ENCODE measurements around the gene SUFU.

SUFU gene

DNA sequence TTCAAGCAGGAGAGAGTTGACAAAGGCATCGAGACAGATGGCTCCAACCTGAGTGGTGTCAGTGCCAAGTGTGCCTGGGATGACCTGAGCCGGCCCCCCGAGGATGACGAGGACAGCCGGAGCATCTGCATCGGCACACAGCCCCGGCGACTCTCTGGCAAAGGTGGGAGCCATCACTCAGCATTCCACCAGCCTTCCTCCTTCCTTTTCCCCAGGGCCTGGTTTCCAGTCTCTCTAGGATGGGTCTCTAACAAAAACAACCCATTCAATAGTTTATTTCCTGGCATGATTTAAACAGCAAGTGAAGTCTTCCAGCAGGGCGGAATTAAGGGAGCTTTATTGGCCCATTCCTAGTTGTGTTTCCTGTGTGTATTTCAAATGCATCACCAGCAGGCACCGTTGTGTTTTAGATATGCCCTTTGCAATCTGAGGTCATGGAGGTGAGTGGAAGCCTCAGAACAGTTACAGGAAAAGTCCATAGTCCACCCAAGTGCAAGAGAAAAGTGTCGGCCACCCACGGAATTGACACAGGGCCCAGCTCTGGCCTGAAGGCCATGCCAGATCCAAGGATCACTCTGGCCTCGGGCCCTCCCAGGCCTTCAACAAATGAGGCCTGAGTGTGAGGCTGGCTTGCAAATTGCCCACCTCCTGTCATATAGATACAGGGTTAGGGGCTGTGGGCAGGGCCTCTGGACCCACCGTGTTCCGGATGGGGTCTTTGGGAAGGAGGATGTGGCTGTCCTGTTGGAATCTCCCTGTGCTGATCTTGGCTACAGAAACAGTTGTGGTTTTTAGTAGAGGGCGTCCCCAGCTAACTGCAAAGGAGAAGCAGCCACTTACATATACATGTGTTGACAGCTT is 93.6 kb downstream of the SUFU start:
- no peak for DNase-seq (ENCODE audit: low read depth in 2 of 2)

DNA sequence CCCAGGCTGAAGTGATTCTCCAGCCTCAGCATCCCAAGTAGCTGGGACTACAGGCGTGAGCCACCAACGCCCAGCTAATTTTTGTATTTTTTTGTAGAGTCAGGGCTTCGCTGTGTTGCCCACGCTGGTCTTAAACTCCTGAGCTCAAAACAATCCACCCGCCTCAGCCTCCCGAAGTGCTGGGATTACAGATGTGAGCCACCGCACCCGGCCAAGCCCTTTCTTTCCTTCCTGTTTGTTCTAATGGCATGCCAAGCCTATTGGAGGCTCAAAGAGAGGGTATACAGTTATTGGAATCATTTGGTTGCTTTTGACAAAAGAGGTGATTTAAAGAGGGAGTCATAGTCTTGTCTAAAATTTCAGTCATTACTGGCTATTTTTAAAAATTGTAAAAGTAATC is 94.5 kb downstream of the SUFU start:
- DNase-seq (ENCODE audit: low read depth in 2 of 2) = no peak

DNA sequence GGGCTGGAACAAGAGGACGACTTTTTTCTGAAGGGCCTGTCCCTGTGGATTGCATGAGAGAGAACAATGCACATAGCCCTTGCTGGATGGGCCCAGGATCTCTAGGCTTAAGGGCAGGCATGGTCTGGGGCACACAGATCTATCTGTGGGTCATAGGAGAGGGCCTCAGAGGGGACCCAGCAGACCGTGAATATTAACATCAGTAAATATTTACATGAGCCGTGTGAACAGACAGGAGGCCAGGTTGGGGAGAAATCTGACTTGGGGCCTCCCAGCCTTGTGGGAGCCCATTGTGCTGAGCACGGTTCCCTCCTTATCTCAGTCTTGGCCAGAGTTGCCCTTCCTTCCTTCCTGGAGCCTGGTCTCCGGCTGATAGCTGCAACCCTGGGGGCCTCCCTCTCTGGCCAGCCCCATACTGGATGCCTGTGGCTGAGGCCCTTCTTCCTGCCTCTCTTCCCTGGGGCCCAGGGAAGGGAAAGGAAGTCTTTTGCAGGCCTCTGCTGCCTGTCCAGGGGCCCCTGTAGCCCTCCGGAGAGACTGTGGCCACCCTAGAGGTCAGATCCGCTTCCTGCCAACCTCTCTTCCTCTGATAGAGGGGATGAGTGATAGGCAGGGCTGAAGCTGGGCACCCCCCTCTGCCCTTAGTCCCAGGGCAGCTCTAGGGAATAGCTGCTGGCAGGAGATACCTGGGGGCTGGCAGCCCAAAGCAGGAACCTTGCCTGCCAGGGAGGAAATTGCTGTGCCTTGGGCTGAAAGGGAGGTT is 96.0 kb downstream of the SUFU start:
- DNase-seq (ENCODE audit: low read depth in 2 of 2) = no peak

DNA sequence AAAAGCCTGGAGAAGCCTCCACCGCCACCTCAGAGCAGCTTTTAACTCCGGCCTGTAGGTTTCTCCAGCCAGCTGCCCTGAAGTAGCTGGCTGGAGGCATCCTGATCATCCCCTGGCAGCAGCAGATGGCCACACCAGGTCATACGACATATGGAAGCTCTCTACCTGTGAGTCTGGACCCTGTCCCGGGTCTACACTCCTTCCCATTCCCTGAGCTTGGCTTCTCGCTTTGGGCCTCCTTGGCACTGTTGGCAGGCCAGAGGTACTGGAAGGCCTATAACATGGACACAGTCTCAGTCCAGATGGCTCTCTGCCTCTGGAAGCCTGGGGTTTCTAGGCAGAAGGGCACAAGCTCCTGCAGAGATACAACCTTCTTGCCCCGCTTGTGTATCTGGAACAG is 97.0 kb downstream of the SUFU start:
- DNase-seq (ENCODE audit: low read depth in 2 of 2) = no peak

DNA sequence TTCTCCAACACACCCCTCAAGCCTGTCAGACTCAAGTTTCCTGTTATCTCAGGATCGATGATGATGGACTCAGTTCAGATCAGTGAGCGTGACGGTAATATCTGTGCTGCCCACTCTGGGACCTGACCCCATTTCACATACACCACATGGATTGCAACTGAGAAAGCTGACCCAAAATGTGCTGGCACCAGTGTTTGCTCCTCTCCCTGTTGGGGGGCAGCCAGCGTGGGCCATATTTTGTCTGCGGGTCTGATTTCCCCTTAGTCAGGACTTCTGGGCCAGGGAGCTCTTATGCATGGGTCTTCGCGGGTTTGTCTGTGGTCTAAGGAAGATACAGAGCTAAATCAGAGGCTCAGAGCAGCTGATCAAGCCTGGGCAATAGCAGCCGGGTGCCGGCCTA is 97.9 kb downstream of the SUFU start:
- no peak for DNase-seq (ENCODE audit: low read depth in 2 of 2)

DNA sequence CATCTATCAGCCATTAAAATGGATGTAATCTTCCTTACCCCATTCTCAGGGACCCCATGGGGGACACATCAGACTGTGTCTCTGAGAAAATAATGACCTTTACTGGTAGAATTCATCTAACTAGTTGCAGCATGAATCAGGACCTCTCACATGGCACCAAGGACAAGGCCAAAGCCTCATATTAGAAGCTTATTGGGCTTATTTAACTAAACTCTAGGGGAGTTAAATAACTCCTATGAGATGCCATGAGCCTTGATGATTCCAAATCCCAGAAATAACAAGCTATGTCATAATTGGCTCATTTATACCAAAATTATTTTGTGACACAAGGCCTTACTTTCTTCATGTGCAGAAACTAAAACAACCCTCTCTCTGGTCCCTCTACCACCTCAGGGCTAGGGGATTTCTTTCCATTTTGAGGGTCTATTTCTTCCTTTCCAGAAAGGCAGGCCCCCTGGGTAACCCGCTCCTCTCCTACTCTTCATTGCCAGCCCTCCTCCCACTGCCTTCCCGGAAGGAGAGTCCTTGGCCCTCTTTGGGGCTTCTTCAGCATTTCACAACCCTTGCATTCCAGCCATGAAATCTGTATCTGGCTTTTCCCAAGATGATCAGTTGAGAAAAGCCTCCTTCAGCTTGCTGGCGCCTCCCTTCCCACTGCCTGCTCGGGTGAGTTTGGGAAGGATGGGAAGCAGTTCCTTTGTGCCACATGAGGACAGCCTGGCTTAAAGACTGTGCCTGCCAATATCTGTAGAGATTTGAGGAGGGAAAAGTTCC is 98.7 kb downstream of the SUFU start:
- DNase-seq (ENCODE audit: low read depth in 2 of 2) = no peak

DNA sequence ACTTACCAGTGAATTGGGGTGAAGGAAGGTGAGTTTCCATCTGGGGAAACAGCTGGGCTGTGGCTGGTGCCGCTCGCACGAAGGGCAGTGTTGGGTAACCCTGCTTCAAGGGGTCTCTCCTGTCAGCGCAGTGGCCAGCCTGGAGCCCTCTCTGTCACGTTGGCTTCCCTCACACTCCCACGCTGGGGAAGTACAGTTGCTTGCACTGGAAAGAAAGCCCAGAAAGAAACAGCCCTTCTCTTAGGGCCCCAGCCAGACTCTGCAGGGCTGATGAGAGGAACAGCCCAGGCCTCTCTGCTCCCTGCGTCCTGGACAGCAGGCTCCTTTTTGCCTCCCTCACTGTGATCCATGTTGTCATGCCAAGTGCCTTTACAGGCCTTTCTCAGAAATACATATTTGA is 100.2 kb downstream of the SUFU start:
- DNase-seq (ENCODE audit: low read depth in 2 of 2) = no peak

DNA sequence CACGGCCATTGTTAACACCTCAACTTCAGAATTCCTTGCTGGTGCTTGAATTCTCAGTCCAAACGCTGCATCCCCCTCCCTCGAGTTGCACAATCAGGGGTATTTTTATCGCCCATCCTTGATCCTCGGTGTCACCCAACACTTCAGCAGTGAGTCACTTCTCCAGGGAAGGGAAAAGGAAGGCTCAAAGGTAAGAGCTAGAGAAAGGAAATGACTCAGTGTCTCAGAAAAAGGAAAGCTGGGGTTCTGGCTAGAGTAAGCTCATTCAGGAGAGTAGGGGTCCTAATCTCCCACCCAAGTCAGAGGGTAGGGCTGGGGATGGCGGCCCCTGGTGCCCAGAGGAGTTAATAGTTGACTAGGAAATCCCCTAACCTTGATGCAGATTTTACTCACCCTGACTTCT is 100.7 kb downstream of the SUFU start:
- peak; percentile 73 to 74 for DNase-seq (ENCODE audit: low read depth in 2 of 2)

DNA sequence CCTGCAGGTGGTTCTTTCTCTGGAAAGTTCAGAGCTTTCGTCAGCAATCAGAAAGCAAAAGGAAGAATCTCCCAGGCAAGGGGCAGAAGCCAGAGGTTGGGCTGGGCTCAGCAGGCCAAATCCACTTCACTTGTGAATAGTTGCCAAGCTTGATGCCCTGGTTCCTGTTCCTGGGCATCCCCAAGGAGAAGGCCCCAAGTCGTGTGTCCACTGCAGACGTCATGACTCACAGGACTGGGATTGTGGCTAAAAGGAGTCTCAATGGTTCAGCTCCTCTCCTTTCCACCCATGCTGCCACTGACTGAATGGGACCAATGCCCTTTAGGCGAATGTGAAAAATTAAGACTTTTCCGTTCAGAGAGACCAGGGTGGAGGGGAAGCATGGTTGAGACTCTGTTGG is 101.9 kb downstream of the SUFU start:
- no peak for DNase-seq (ENCODE audit: low read depth in 2 of 2)

DNA sequence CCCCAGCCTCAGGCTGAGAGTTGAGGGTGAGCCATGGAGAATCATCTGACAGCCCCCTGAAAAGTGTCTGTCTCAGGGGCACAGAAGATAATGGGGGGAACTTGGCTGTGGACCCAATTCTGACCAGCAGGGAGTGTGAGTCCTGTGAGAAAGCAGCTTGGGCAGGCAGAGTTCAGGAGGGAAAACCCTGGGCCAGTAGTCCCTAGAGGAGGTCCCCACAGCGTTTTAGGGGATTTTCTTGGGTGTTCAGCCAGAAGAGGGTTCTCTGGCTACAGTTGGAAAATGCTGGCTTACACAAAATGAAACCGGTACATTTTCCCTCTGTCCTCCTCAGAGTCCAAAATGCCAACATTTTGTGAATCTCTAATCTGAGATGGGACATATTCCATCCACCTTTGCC is 104.7 kb downstream of the SUFU start:
- DNase-seq (ENCODE audit: low read depth in 2 of 2) = no peak

DNA sequence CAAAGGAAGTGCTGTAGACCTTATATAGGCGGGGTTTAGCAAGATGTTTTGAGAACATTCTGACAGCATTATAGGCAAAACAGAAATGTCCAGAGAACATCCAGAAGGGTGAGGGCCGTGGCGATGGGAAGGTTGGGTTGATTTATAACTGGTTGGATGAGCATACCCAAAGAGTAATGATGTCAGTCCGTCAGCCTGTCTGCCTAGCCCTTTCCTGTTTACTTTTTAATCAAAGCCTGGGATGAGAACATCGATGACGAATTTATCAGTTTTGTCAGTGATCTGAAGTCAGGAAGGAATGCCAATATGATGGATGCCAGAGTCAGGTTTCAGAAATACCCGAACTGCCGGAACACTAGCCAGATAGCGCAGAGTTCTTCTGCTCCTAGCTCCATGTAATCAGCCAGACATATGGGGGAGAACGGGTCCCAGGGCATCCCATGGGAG is 106.7 kb downstream of the SUFU start:
- no peak for DNase-seq (ENCODE audit: low read depth in 2 of 2)

DNA sequence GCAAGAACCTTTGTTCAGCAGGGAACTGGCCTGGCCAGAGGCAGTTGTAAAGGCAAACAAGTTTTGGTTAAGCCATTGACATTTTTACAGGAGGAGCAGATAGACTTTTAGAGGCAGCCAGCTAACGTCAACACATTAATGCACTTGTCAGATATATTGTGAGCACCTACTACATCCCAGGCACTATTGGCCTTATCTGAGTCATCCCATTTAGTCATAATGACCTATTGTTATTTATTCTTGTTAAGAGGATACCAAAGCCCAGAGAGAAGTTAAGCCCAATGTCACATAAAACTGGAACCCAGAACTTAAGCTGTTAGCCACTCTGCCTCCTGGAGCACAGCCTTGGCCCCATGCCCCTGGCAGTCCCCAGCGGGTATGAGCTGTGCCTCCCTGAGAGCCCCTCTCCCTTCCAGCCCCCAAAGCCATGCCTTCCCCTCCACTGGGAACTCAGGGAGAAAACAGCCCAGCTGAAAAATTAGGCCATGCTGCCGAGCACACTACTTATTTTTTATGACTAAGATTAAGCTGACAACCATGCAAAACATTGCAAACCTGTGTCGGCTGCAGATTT is 107.8 kb downstream of the SUFU start:
- DNase-seq (ENCODE audit: low read depth in 2 of 2) = no peak

DNA sequence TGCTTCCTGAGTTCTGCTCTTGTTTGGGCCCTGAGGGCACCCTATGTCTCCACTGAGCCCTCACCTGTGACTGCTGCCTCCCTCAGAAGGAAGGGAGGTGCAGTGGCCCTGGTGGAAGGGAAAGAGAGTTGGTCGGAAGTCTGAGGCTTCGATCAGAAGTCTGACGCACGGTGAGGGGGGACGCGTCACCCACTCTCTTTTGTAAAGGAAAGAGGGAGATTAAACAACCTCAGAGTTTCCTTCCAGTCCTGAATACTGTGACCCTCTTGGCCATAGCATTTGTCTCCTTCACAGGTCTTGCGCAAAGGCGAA is 109.1 kb downstream of the SUFU start:
- no peak for DNase-seq (ENCODE audit: low read depth in 2 of 2)

DNA sequence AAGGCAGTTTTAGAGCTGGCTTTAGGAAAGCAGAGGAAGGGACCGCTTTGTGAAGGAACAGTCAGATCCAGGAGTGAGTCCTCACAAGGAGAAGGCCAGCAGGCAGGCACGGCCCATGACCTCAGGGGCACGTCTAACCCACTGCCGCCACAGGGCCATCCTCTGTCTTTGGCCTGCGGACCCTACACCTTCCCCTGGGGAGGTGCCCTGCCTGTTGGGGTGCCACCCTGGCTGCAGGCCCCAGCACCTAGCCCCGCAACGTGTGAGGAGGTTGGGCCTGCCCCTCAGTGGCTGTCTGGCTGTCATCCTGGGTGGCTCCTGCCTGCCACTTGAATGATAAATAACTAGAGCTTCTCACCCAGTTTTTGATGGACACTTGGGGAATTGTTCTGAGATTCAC is 109.5 kb downstream of the SUFU start:
- DNase-seq (ENCODE audit: low read depth in 2 of 2) = no peak

DNA sequence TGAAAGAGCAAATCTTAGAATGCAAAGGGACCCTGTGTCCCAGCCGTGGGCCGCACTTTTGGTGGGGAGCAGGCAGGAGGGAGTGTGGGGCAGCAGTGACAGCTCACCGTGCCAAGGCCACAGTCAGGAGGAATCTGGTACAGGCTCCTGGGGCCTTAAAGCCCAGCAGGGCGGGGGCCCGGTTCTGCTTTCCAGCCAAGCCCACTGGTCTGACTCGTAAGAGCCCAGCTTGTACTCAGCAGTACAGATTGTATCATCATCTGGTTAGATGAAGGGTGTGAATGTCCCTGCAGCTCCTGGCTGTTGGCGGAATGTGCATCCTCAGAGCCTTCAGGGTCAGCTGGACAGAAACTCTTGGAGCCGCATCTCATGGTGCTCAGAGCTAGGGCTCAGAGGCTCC is 110.0 kb downstream of the SUFU start:
- DNase-seq (ENCODE audit: low read depth in 2 of 2) = no peak

DNA sequence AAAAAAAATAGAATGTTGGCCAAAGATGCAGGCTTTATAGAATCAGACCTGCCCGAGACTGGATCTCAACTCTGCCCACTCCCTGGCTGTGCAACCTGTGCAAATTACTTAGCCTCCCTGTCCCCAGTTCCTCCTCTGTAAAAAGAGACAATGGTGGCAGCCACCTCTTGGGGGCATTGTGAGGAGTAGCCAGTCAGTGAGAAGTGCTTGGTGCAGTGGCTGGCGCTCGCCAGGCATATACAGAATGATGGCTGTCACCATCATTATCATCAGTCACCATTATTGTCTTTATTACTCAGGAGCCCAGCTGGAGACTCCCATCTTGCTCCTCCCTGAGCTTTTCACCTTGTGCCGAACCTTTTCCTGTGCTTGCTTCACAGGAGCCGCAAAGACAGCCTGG is 111.1 kb downstream of the SUFU start:
- no peak for DNase-seq (ENCODE audit: low read depth in 2 of 2)

DNA sequence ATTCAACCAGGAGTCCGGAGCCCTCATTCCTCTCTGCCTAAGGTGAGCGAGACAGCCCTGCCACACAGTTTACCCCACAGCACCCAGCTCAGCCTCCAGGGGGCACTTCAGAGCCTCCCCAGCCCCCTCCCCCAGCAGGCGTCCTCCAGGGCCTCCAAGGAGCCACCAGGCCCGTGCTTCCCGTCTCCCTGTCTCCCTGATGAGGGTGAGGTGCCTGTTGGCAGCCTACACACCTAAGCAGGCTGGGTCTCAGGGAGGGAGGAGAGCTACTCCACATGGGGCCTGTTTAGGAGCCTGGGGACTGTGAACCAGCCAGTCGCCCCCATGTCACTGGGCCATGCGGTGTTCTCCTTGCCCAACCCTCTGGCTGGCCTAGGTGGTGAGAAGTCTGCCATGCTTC is 111.6 kb downstream of the SUFU start:
- DNase-seq (ENCODE audit: low read depth in 2 of 2) = no peak

DNA sequence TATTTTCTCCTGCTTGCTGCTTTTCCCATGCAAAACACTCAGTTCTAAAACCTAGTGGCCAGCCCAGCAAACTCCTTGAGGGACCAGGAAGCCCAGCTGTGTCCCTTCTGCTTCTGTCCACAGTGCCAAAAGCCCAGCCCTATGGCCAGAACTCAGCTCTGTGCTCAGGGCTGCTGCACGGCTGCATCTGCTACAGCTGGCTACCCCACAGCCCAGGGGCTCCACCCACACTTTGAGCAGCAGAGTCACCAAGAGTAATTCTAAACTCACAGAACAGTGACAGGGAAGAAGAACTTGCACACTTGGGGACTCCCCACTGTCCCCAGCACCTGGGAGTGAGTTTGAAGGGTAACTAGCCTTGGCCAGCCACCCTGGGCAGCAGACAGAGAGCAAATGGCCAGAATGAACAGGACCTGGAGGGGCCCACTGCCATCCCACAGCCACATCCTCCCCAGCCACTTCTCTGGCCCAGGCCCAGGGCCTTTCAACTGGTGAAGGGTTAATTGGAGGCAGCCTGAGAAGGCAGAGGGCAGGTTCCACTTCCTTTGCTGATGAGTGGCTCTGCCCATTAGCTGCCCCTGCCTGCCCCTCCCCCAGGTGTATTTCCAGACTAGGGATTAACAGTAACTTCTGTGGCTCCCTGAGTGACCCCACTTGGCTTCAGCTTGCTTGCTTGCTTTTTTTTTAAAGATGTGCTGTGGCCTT is 112.4 kb downstream of the SUFU start:
- DNase-seq (ENCODE audit: low read depth in 2 of 2) = no peak

DNA sequence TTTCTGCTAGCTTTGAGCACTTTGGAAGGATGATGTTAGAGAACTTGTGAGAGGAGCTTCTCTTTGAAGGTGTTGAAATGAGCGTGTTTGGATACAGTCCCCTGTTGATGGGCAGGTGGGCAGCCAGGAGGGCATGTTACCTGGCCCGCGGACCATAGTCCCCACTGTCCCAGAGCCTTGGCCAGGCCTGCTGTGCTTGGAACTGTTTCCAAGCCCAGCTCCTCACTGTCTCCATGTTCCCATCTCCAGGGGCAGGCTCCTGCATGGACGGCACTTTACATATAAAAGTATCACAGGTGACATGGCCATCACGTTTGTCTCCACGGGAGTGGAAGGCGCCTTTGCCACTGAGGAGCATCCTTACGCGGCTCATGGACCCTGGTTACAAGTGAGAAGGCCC is 113.3 kb downstream of the SUFU start:
- no peak for DNase-seq (ENCODE audit: low read depth in 2 of 2)

DNA sequence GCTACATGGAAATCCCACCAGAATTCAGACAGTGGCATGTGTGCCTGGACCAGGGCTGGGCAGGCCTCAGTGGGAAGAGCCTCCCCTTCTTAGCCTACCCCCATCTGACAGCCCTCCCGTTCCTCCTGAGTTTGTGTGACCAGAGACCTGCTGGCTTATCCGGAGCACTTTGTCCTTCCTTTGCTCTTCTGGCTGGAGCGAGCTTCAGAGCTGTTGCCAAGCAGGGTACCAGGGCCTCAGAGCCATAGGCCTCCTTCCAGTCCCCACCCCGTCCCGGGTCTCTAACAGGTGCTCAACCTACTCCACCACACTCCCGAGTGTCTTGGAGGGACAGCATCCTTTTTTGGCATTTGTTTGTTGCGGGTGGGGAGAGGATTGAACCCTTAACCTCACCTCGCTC is 114.0 kb downstream of the SUFU start:
- no peak for DNase-seq (ENCODE audit: low read depth in 2 of 2)

DNA sequence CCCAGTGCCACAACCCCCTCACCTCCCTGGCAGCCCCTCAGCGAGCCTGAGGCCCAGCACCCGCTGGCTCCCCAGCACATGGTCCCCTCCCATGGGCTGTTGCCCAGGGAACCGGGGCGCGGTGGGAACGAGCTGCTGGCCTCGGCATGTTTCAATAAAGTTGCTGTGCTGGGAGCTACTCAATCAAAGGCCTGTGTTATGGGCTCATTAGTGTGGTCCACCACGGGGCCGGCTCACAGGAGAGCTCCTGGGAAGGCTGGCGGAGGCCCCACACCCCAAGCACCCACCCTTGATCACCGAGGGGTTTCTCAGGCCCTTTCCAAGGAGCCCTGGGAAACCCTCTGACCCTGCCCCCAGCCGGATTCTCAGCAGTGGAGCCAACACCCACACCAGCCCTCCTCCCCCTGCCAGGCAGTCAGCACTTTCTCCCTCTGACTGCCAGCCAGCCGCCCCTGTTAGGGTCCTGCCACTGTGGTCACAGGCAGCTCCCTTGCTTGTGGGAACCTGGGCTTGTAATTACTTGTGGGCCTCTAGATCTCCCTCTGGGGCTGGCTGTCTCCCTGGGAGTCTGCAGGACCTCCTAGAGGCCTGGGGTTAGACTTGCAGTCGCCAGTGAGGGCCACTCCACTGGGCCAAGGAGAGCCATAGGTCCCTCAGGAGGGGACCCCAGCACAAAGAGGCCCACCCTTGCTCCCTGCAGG is 115.7 kb downstream of the SUFU start:
- DNase-seq (ENCODE audit: low read depth in 2 of 2) = no peak

All from fibroblast of skin of left quadriceps (primary cell).